Spleen (tissue), 11 donors: ENCODE data around the gene PXMP4. TPM values are rescaled to one million over a fixed set of nuclear protein-coding genes. Genes with fewer than 3 reads are reported as not detected.

Experiments
- DNase-seq: peaks from one replicate; pipeline ENCODE4 v3.0.0-alpha.2; 2020
- H3K27ac ChIP-seq, 8 donors: fragments of 200-600 bp; sonication (generic) in 7 of 8; 1 replicate in 4 of 8; 2 replicates in 4 of 8; pipeline versions ENCODE4 v1.5.0 to v1.8.0; 2016 to 2021; ENCODE audit warnings: inconsistent platforms in 4 of 8, mild to moderate bottlenecking in 4 of 8, moderate library complexity in 1 of 8
- H3K27me3 ChIP-seq, 7 donors: fragments of 200-600 bp; sonication (generic) in 6 of 7; replicated peaks in 1 of 7; 1 replicate in 4 of 7; 2 replicates in 3 of 7; pipeline versions ENCODE4 v1.5.0 to v1.8.0; 2016 to 2021; ENCODE audit warnings: inconsistent platforms in 3 of 7, mild to moderate bottlenecking in 1 of 7
- H3K36me3 ChIP-seq, 6 donors: fragments of 200-600 bp; sonication (generic) in 5 of 6; 1 replicate in 4 of 6; 2 replicates in 2 of 6; pipeline versions ENCODE4 v1.5.0 to v1.8.0; 2016 to 2021; ENCODE audit warnings: inconsistent platforms in 2 of 6
- H3K4me1 ChIP-seq, 6 donors: fragments of 200-600 bp; sonication (generic) in 5 of 6; 1 replicate in 3 of 6; 2 replicates in 3 of 6; pipeline versions ENCODE4 v1.5.0 to v1.8.0; 2016 to 2021; ENCODE audit warnings: inconsistent platforms in 3 of 6
- H3K4me3 ChIP-seq, 8 donors: fragments of 200-600 bp; sonication (generic) in 7 of 8; 1 replicate in 4 of 8; 2 replicates in 4 of 8; pipeline versions ENCODE4 v1.5.0 to v1.8.0; 2016 to 2021; ENCODE audit warnings: inconsistent platforms in 4 of 8, mild to moderate bottlenecking in 4 of 8, moderate library complexity in 2 of 8
- H3K9me3 ChIP-seq, 8 donors: fragments of 200-600 bp; sonication (generic) in 7 of 8; 1 replicate in 4 of 8; 2 replicates in 4 of 8; pipeline versions ENCODE4 v1.5.0 to v1.8.0; 2016 to 2021; ENCODE audit warnings: inconsistent platforms in 4 of 8
- CTCF ChIP-seq, 11 experiments: fragments of 200-600 bp in 7 of 11; fragments of 450-650 bp in 4 of 11; sonication (generic) in 4 of 11; IDR thresholded peaks in 8 of 11; conservative IDR thresholded peaks in 3 of 11; 1 replicate in 7 of 11; 2 replicates in 4 of 11; pipeline versions ENCODE4 v1.4.0 to v1.8.0; 2016 to 2021; ENCODE audit warnings: antibody characterized with exemption in 11 of 11, inconsistent platforms in 4 of 11, mild to moderate bottlenecking in 1 of 11
- POLR2A ChIP-seq, 3 donors: fragments of 450-650 bp; IDR thresholded peaks; one replicate each; pipeline ENCODE4 v1.5.1; 2017; ENCODE audit warnings: antibody characterized with exemption in 3 of 3, mild to moderate bottlenecking in 1 of 3
- POLR2AphosphoS5 ChIP-seq, 3 donors: sonication (generic); formaldehyde crosslinking; IDR thresholded peaks; one replicate each; pipeline ENCODE4 v1.5.1; 2017; ENCODE audit warnings: antibody characterized with exemption in 3 of 3
- WGBS, 5 donors: extraction: QIAGEN DNeasy Blood & Tissue Kit in 3 of 5; methylation state at CpG; one replicate each; pipeline versions ENCODE4 v1.1.5 to v1.1.7; 2013 to 2018; 5-methylcytosine and 5-hydroxymethylcytosine counted together
- intact Hi-C: fragments of 100-400 bp; cut with DNase I; formaldehyde crosslinking; loops from one replicate; pipeline ENCODE4 v1.15.0; 2023; ENCODE audit warnings: low total_unique reads
- polyA plus RNA-seq, 3 donors: library from polyadenylated mRNA; stranded (reverse); fragments of 200-250 nt; gene quantifications; one replicate each; pipeline ENCODE4 v1.2.1, GENCODE V29; 2013
- total RNA-seq, 7 donors: library from RNA; depleted of rRNA in 3 of 7; stranded (reverse); fragments of >200 nt in 3 of 7; fragmentation: NEBNext Ultra II Directional in 4 of 7; extraction: Animal tissue kit (Norgen Biotek cat#: 25700) in 4 of 7; gene quantifications; one replicate each; pipeline versions ENCODE4 v1.1.0 to v1.2.1, GENCODE V29; 2016 to 2021
- donor health status: healthy with polysubstance abuse.
- donor health status: DM: no; HTN: no; CAD: no; lungs with moderate emphysema.
- donor health status: DM: no; HTN: no; CAD: no.
- donor health status: Bipolar disorder and iron deficiency.
- donor health status: healthy.
- donor health status: DM: no; HTN: no; CAD: no.
- donor health status: DM: yes; HTN: yes; CAD: no.

The PXMP4 gene
- total and polyA plus RNA-seq, 10 donors: 2.1 to 14.4 (median 6.9) TPM

- no peak for DNase-seq
- TF ChIP-seq POLR2AphosphoS5 (IDR thresholded peaks at IDR 0.05): no peak
- no peak for TF ChIP-seq CTCF (IDR thresholded peaks at IDR 0.05 in 8 of 11, conservative IDR thresholded peaks at IDR 0.05 in 3 of 11)
- no peak for TF ChIP-seq POLR2A (IDR thresholded peaks at IDR 0.05)
- H3K9me3 ChIP-seq: no peaks in the 10 kb centered on the region
- peaks cover 18 to 64% (median 50%) of the 10 kb centered on the region in 6 donors for H3K4me1 ChIP-seq
- peaks cover 0 to 42% (median 0%) of the 10 kb centered on the region in 6 donors for H3K36me3 ChIP-seq
- peak overlapping the region in 2 of 8 donors; percentile 68 to 83 for H3K4me3 ChIP-seq
- no peak overlapping the region for H3K27ac ChIP-seq
- intact Hi-C loops: no loop called here
- 72 to 81% (median 75%) methylated on average over 15 to 17 of the region's 17 CpGs for WGBS, 5 donors
- H3K27me3 ChIP-seq: no peaks in the 10 kb centered on the region
Observed at GRCh38 chr20:33672426-33673113, 47.5 kb downstream of the PXMP4 start.

GRCh38 chr20:33671573-33672288, 48.4 kb downstream of the PXMP4 start:
- peaks cover 18 to 72% (median 53%) of the 10 kb centered on the region in 6 donors for H3K4me1 ChIP-seq
- no peak for TF ChIP-seq CTCF (IDR thresholded peaks at IDR 0.05 in 8 of 11, conservative IDR thresholded peaks at IDR 0.05 in 3 of 11)
- no peak for TF ChIP-seq POLR2A (IDR thresholded peaks at IDR 0.05)
- no peak for TF ChIP-seq POLR2AphosphoS5 (IDR thresholded peaks at IDR 0.05)
- no peak for DNase-seq
- H3K27ac ChIP-seq: no peak overlapping the region
- no peaks in the 10 kb centered on the region for H3K27me3 ChIP-seq
- H3K4me3 ChIP-seq: no peak overlapping the region
- H3K36me3 ChIP-seq: peaks cover 0 to 39% (median 0%) of the 10 kb centered on the region in 6 donors
- H3K9me3 ChIP-seq: no peaks in the 10 kb centered on the region
- WGBS, 5 donors: 79 to 90% (median 81%) methylated on average over 8 of the region's 8 CpGs
- intact Hi-C loops: no loop called here

DNA sequence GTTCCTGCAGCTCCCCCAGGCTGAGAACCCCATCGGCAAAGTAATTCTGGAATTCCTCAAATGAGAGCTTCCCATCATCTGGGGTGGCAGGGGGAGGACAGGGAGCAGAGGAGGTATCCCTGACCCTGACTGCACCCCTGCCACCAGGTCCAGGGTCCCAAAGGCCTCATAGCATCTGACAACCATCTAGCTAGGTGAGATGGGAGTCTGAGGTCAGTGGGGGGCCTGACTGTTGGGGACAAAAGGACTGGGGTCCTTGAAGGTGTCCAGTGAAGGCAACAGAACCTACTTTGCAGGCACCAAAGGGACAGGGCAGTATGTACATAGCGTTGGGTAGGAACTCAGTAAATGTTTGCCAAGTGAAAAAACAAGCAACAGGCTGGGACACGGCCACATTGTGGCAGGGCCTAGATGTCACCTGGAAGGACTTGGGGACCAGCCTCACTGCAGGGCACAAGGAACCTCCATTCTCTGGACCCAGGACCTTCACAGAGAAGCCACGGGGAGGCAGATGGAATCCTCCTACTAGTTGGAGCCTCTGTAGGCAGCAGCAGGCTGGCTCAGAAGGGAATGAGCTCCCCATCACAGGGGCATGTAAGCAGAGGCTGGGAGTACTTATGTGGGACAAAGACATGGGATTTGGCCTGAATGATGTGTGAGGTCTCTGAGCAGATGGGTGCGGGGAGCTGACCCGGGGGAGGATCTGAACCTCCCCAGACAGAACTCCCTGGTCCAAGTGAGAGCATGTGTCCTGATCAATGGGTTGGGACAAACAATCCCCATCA, 49.2 kb downstream of the PXMP4 start:
- intact Hi-C loops: no loop called here

More for the DNA sequence above, 49.2 kb downstream of the PXMP4 start:
- Histone ChIP-seq H3K27ac (no peak overlapping the region), H3K36me3 (peaks cover 0 to 33% (median 0%) of the 10 kb centered on the region in 6 donors), H3K9me3 (no peaks in the 10 kb centered on the region), H3K4me1 (peaks cover 18 to 72% (median 55%) of the 10 kb centered on the region in 6 donors), H3K27me3 (no peaks in the 10 kb centered on the region), H3K4me3 (no peak overlapping the region)
- WGBS, 5 donors: 93 to 98% (median 95%) methylated on average over 6 of the region's 6 CpGs
- TF ChIP-seq POLR2AphosphoS5 (IDR thresholded peaks at IDR 0.05) (no peak), POLR2A (IDR thresholded peaks at IDR 0.05) (no peak), CTCF (IDR thresholded peaks at IDR 0.05 in 8 of 11, conservative IDR thresholded peaks at IDR 0.05 in 3 of 11) (no peak)
- no peak for DNase-seq
